Putamen (tissue), 1 donor: ENCODE results near the gene COL26A1.
"Not testable (repeated sequence)": the region's sequence is repeated elsewhere in the genome, so short reads cannot be mapped to it uniquely, and the experiment has no call there.

Source experiments
- DNase-seq: peaks from one replicate; pipeline ENCODE4 v3.0.0-alpha.2; 2016; ENCODE audit warnings: low spot score

Gene COL26A1

GRCh38 chr7:101442426-101443070, 79.9 kb downstream of the COL26A1 start:
- no peak for DNase-seq

- DNase-seq, result no peak
Measured at GRCh38 chr7:101450064-101450463, 87.4 kb downstream of the COL26A1 start.

DNA sequence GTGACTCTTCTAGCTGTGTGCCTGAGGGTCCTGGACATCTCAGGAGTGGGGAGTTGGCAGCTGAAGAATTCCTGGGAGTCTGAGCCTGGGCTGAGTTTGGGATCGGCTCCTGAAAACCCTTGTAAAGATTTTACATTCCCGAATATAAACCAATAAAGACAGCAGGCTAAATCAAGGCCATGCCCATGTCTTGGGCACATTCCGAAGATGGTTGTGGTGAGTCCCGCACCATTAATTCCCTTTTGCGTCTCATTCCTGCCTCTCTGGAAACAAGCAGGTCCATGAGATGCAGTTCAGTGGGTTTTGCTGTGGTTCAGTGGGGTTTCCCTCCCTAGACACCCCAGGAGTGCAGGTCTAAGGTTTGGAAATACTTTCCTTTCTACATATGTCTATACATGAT, 90.9 kb downstream of the COL26A1 start:
- DNase-seq, result no peak

DNA sequence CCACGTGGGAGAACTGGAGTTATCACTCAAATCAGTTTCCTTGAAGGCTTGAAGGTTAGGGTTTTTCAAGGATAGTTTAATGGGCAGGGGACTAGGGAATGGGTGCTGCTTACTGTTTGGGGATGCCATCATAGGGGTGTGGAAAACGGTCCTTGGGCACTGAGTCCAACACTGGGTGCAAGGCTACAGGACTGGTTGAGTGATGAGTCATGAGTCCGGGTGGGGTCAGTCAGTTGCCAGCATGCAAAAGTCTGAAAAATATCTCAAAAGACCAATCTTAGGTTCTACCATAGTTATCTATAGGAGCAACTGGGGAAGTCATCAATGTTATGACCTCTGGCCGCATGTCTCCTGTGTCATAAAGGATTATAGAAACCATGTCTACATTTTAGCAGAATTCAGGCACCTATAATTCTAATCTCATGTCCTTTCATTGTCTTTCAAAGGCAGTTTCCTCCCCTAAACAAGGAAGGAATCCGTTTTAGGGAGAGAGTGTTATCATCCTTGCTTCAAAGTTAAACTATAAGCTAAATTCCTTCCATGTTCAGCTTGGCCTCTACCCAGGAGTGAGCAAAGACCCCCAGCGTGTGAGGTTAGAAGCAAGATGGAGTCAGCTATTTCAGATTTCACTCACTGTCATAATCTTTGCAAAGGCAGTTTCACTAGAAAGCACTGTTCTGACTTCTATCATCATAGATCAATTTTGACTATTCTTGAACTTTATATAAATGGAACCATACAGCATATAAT, 94.5 kb downstream of the COL26A1 start:
- DNase-seq, result no peak

DNA sequence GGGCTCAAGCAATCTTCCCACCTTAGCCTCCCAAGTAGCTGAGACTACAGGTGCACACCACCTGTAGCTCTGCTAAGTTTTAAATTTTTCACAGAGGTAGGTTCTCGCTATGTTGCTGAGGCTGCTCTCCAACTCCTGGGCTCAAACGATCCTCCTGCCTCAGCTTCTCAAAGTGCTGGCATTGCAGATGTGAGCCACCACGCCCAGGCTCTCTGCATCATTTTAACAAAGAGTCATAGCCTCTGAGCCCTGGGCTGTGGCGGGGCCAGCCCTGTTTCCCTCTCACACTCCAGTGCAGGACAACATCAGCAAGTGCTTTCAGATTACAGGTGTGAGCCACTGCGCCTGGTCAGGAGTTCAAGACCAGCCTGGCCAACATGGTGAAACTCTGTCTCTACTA, 102.5 kb downstream of the COL26A1 start:
- DNase-seq, result no peak

- no peak for DNase-seq
Measured at GRCh38 chr7:101465576-101466196, 103.0 kb downstream of the COL26A1 start.

GRCh38 chr7:101466871-101467270, 104.2 kb downstream of the COL26A1 start:
- DNase-seq, result no peak

DNA sequence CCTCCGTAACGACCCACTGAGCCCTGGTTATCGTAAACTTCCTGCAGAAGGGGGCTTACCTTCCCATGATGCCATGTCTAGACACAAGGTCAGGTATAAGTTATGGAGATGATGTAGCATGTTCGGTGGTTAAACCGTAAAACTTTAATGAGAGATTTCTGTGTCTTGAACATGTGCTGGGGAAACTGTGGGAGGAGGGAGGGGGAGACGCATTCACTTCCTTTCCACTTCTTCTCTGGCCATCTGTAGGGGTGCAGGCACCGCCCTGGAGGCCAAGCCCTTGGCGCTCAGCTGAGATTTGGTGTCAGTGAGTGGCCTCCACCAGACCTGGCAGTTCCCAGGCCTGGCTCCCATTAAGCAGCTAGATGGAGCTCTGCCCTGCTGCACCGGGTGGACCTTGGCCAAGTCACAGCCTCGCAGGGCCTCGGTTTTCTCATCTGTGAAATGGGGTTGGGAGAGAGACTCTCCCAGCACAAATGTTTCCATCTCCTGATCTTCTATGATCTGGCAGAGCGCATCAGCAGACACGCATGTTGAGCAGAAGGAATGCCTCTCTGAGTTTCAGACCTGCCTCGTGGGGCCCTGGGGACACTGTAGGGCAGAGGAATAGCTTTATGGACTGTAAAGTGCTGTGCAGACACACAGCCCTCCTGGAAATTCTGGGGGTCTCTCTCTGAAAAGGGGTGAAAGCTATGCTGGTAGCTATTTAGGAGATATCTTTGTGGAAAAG, 106.0 kb downstream of the COL26A1 start:
- no peak for DNase-seq

GRCh38 chr7:101470668-101471487, 108.2 kb downstream of the COL26A1 start:
- DNase-seq, result no peak

GRCh38 chr7:101474178-101474577, 111.5 kb downstream of the COL26A1 start:
- DNase-seq, result no peak

GRCh38 chr7:101475691-101476090, 113.0 kb downstream of the COL26A1 start:
- not testable (repeated sequence) for DNase-seq

GRCh38 chr7:101479217-101479616, 116.5 kb downstream of the COL26A1 start:
- DNase-seq, result no peak

GRCh38 chr7:101486056-101486432, 123.4 kb downstream of the COL26A1 start:
- DNase-seq, result not testable (repeated sequence)

DNA sequence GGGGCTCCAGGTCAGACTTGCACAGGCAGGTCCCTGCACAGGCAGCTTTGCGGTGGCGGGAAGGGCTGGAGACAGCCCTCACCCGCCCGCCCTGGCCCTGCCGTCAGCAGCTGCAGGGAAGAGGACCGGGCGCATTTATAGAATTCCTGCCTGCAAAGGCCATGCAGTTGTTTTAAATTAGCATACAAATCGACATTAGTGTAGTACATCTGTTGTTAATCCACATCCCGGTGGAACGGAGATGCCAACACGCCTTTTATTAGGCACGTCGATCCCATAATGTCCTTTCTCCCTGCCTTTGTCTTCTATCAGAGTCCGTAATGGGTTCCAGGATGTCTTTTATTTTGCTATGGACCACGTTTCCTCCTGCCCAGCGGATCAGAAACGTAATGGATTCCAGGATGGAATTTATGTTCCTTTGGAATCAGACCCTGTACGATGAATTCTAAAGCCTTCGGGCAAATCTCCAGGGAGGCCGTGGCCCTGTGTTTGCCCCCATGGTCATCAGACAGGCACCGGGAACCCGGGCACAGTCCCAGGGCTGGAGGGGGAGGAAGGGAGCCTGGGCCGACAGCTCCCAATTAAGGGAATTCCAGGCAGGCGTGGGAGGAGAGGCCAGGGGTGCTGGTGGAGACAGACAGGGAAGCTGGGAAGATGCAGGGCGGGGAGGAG, 123.9 kb downstream of the COL26A1 start:
- DNase-seq, result no peak

DNA sequence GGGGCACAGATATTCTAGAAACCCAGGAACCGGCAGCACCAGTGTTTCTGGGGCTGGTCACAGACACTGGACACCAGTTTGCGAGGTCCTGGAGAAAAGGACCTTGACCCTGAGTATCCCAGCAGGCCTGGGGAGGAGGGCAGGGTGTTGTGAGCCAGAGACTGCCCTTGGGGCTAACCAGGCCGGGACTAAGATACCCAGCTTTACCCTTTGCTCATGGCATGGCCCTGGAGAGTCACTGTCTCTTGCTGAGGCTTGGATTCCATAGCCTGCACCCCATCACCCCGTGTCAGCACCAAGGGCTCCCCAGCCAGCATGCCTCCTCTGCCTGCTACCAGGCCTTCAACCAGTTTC, 124.4 kb downstream of the COL26A1 start:
- DNase-seq, result no peak

GRCh38 chr7:101487753-101488152, 125.1 kb downstream of the COL26A1 start:
- DNase-seq, result no peak

GRCh38 chr7:101488826-101489572, 126.3 kb downstream of the COL26A1 start:
- no peak for DNase-seq

- not testable (repeated sequence) for DNase-seq
Measured at GRCh38 chr7:101490439-101490838, 127.8 kb downstream of the COL26A1 start.

- not testable (repeated sequence) for DNase-seq
Measured at GRCh38 chr7:101491442-101491841, 128.8 kb downstream of the COL26A1 start.

- no peak for DNase-seq
Measured at GRCh38 chr7:101494602-101495329, 132.1 kb downstream of the COL26A1 start.
